ENCODE results near the gene GPRIN3.

GRCh38 chr4:89259301-89260028, 48.1 kb downstream of the GPRIN3 start:
- TF ChIP-seq CTCF (IDR thresholded peaks at IDR 0.05) (no peak), EZH2 (IDR thresholded peaks at IDR 0.05; ENCODE audit: borderline replicate concordance, insufficient read depth, low read depth, low read length, poor library complexity, severe bottlenecking) (no peak)
